Common myeloid progenitor, CD34-positive (primary cell): ENCODE data around the gene CACNA1E.
A peak's percentile ranks its signal among the peaks of the same experiment; 100 is the strongest.

Experiments
- CTCF ChIA-PET: fragments of 350-600 bp; sonication (Branson Sonifier 250); formaldehyde crosslinking; loops from one replicate; lab custom pipeline; 2021; ENCODE audit warnings: antibody characterized with exemption; lab: Charles Lee
- POLR2A ChIA-PET: fragments of 350-600 bp; sonication (Branson Sonifier 250); formaldehyde crosslinking; loops from one replicate; lab custom pipeline; 2021; ENCODE audit warnings: antibody characterized with exemption; lab: Charles Lee
- DNase-seq, 3 donors: peaks; one replicate each; pipeline versions ENCODE4 v3.0.0 to v3.0.0-alpha.2; 2013
- H3K27ac ChIP-seq, 2 experiments: 1 replicate in 1 of 2; 2 replicates in 1 of 2; pipeline ENCODE4 v1.7.0; 2013; ENCODE audit warnings: inconsistent platforms in 2 of 2, low read length in 2 of 2, mild to moderate bottlenecking in 2 of 2, low read depth in 1 of 2, moderate library complexity in 1 of 2; ENCODE audit not compliant: severe bottlenecking in 2 of 2, insufficient read depth in 1 of 2, poor library complexity in 1 of 2
- H3K27me3 ChIP-seq, 5 experiments: replicated peaks in 2 of 5; 1 replicate in 3 of 5; 2 replicates in 2 of 5; pipeline versions ENCODE4 v1.6.1 to v1.7.0; 2013; ENCODE audit warnings: low read length in 4 of 5, mild to moderate bottlenecking in 2 of 5, moderate library complexity in 2 of 5, inconsistent platforms in 1 of 5; ENCODE audit not compliant: insufficient read depth in 5 of 5, control insufficient read depth in 4 of 5
- H3K36me3 ChIP-seq, 4 experiments: 1 replicate in 2 of 4; 2 replicates in 2 of 4; pipeline versions ENCODE4 v1.6.1 to v1.7.0; 2013; ENCODE audit warnings: low read length in 3 of 4, control low read depth in 1 of 4, mild to moderate bottlenecking in 1 of 4; ENCODE audit not compliant: control insufficient read depth in 4 of 4, insufficient read depth in 4 of 4
- H3K4me1 ChIP-seq, 4 experiments: 1 replicate in 3 of 4; 2 replicates in 1 of 4; pipeline versions ENCODE4 v1.6.1 to v1.7.1; 2013; ENCODE audit warnings: low read length in 3 of 4, mild to moderate bottlenecking in 3 of 4, control low read depth in 1 of 4, inconsistent platforms in 1 of 4, moderate library complexity in 1 of 4; ENCODE audit not compliant: control insufficient read depth in 4 of 4, insufficient read depth in 4 of 4; ENCODE audit errors: control extremely low read depth in 1 of 4
- H3K4me3 ChIP-seq, 7 experiments: 1 replicate in 4 of 7; 2 replicates in 3 of 7; pipeline versions ENCODE4 v1.5.1 to v1.7.0; 2013; ENCODE audit warnings: mild to moderate bottlenecking in 7 of 7, low read length in 6 of 7, moderate library complexity in 6 of 7, inconsistent platforms in 2 of 7, low read depth in 2 of 7, control low read depth in 1 of 7; ENCODE audit not compliant: insufficient read depth in 4 of 7, control insufficient read depth in 1 of 7; ENCODE audit errors: extremely low read depth in 1 of 7
- H3K9me3 ChIP-seq, 5 experiments: 1 replicate in 4 of 5; 2 replicates in 1 of 5; pipeline versions ENCODE4 v1.6.1 to v1.7.1; 2013; ENCODE audit warnings: low read length in 4 of 5, mild to moderate bottlenecking in 2 of 5, inconsistent platforms in 1 of 5, low read depth in 1 of 5, moderate library complexity in 1 of 5; ENCODE audit not compliant: control insufficient read depth in 4 of 5, insufficient read depth in 2 of 5; ENCODE audit errors: control extremely low read depth in 1 of 5
- WGBS: methylation state at CpG from one replicate; pipeline ENCODE4 v1.1.5; 2013; ENCODE audit not compliant: insufficient coverage; 5-methylcytosine and 5-hydroxymethylcytosine counted together

The CACNA1E gene

GRCh38 chr1:181776044-181776443 is 292.7 kb downstream of the CACNA1E start:
- Histone ChIP-seq H3K4me1 (no peaks in the 10 kb centered on the region), H3K27me3 (peaks cover 0 to 2% (median 0%) of the 10 kb centered on the region in 5 experiments), H3K27ac (no peak overlapping the region), H3K4me3 (no peak overlapping the region), H3K36me3 (no peaks in the 10 kb centered on the region), H3K9me3 (no peaks in the 10 kb centered on the region)
- no peak for DNase-seq
- POLR2A ChIA-PET = no interaction called here
- CTCF ChIA-PET = no interaction called here
- 93% methylated on average over 10 of the region's 10 CpGs for WGBS

GRCh38 chr1:181777286-181777685 is 294.0 kb downstream of the CACNA1E start:
- peaks cover 0 to 2% (median 0%) of the 10 kb centered on the region in 5 experiments for H3K27me3 ChIP-seq
- no peaks in the 10 kb centered on the region for H3K36me3 ChIP-seq
- H3K4me1 ChIP-seq = no peaks in the 10 kb centered on the region
- CTCF ChIA-PET = no interaction called here
- no peak overlapping the region for H3K27ac ChIP-seq
- POLR2A ChIA-PET = no interaction called here
- no peak for DNase-seq
- WGBS = 80% methylated on average over 1 of the region's 2 CpGs
- no peak overlapping the region for H3K4me3 ChIP-seq
- H3K9me3 ChIP-seq = peaks cover 0 to 3% (median 0%) of the 10 kb centered on the region in 5 experiments

GRCh38 chr1:181777812-181778211 is 294.5 kb downstream of the CACNA1E start:
- no CpG with 5 or more reads among the region's 1 CpG for WGBS
- H3K9me3 ChIP-seq = peaks cover 0 to 3% (median 0%) of the 10 kb centered on the region in 5 experiments
- H3K27ac ChIP-seq = no peak overlapping the region
- POLR2A ChIA-PET = no interaction called here
- H3K36me3 ChIP-seq = no peaks in the 10 kb centered on the region
- no peak overlapping the region for H3K4me3 ChIP-seq
- no peak for DNase-seq
- H3K27me3 ChIP-seq = peaks cover 0 to 2% (median 0%) of the 10 kb centered on the region in 5 experiments
- CTCF ChIA-PET = no interaction called here
- no peaks in the 10 kb centered on the region for H3K4me1 ChIP-seq

GRCh38 chr1:181778640-181779260 is 295.4 kb downstream of the CACNA1E start:
- POLR2A ChIA-PET = no interaction called here
- no peak overlapping the region for H3K4me3 ChIP-seq
- DNase-seq = no peak
- CTCF ChIA-PET = no interaction called here
- H3K27me3 ChIP-seq = peaks cover 0 to 2% (median 0%) of the 10 kb centered on the region in 5 experiments
- no peaks in the 10 kb centered on the region for H3K4me1 ChIP-seq
- WGBS = 80% methylated on average over 4 of the region's 4 CpGs
- H3K36me3 ChIP-seq = no peaks in the 10 kb centered on the region
- no peak overlapping the region for H3K27ac ChIP-seq
- H3K9me3 ChIP-seq = peaks cover 0 to 3% (median 0%) of the 10 kb centered on the region in 5 experiments

- POLR2A ChIA-PET = no interaction called here
- WGBS = 83% methylated on average over 4 of the region's 6 CpGs
- CTCF ChIA-PET = no interaction called here
Observed at GRCh38 chr1:181779343-181779742, 296.0 kb downstream of the CACNA1E start.

GRCh38 chr1:181783208-181783607 is 299.9 kb downstream of the CACNA1E start:
- no peaks in the 10 kb centered on the region for H3K36me3 ChIP-seq
- no peak overlapping the region for H3K4me3 ChIP-seq
- 67% methylated on average over 1 of the region's 2 CpGs for WGBS
- ChIA-PET CTCF (no interaction called here), POLR2A (no interaction called here)
- no peak for DNase-seq
- H3K9me3 ChIP-seq = peaks cover 0 to 3% (median 0%) of the 10 kb centered on the region in 5 experiments
- H3K4me1 ChIP-seq = no peaks in the 10 kb centered on the region
- peaks cover 0 to 2% (median 0%) of the 10 kb centered on the region in 5 experiments for H3K27me3 ChIP-seq
- H3K27ac ChIP-seq = no peak overlapping the region

More at GRCh38 chr1:181779343-181779742, 296.0 kb downstream of the CACNA1E start:
- Histone ChIP-seq H3K27me3 (peaks cover 0 to 2% (median 0%) of the 10 kb centered on the region in 5 experiments), H3K4me3 (no peak overlapping the region), H3K27ac (no peak overlapping the region), H3K4me1 (no peaks in the 10 kb centered on the region), H3K36me3 (no peaks in the 10 kb centered on the region), H3K9me3 (peaks cover 0 to 3% (median 0%) of the 10 kb centered on the region in 5 experiments)
- DNase-seq = no peak

- CTCF ChIA-PET = no interaction called here
- Histone ChIP-seq H3K4me1 (no peaks in the 10 kb centered on the region), H3K36me3 (no peaks in the 10 kb centered on the region), H3K9me3 (peaks cover 0 to 3% (median 0%) of the 10 kb centered on the region in 5 experiments), H3K4me3 (no peak overlapping the region), H3K27me3 (no peaks in the 10 kb centered on the region), H3K27ac (no peak overlapping the region)
- WGBS = 7% methylated on average over 3 of the region's 3 CpGs
- POLR2A ChIA-PET = no interaction called here
- DNase-seq = peak in 2 of 3 donors; percentile 33 to 37
Observed at GRCh38 chr1:181784039-181784683, 300.8 kb downstream of the CACNA1E start.
